BLaER1 treated with 17β-estradiol and CSF1 and Interleukin-3, amounts not matched to agents 10 nM and 100 nM (cell line): ENCODE data around the gene VCAN.

Source experiments
- H3K27ac ChIP-seq, 11 experiments: shearing (Covaris generic); formaldehyde crosslinking; 2 replicates each; pipeline ENCODE4 v1.8.1; 2022
- H3K27me3 ChIP-seq, 11 experiments: shearing (Covaris generic); formaldehyde crosslinking; 2 replicates each; pipeline ENCODE4 v1.8.1; 2022
- H3K36me3 ChIP-seq, 11 experiments: shearing (Covaris generic); formaldehyde crosslinking; 2 replicates each; pipeline ENCODE4 v1.8.1; 2022
- H3K4me1 ChIP-seq, 10 experiments: shearing (Covaris generic); formaldehyde crosslinking; 2 replicates each; pipeline ENCODE4 v1.8.1; 2022
- H3K4me2 ChIP-seq, 11 experiments: shearing (Covaris generic); formaldehyde crosslinking; 2 replicates each; pipeline ENCODE4 v1.8.1; 2022
- H3K4me3 ChIP-seq, 10 experiments: shearing (Covaris generic); formaldehyde crosslinking; 2 replicates each; pipeline ENCODE4 v1.8.1; 2022
- H3K9ac ChIP-seq, 11 experiments: shearing (Covaris generic); formaldehyde crosslinking; 2 replicates each; pipeline ENCODE4 v1.8.1; 2022
- H3K9me3 ChIP-seq, 11 experiments: shearing (Covaris generic); formaldehyde crosslinking; replicated peaks in 1 of 11; 2 replicates each; pipeline ENCODE4 v1.8.1; 2022
- H4K20me1 ChIP-seq, 11 experiments: shearing (Covaris generic); formaldehyde crosslinking; 2 replicates each; pipeline ENCODE4 v1.8.1; 2022
- Cebpa-rat ChIP-seq, 11 experiments: shearing (Covaris generic); IDR thresholded peaks; 2 replicates each; pipeline ENCODE4 v1.8.1; 2022

VCAN gene

DNA sequence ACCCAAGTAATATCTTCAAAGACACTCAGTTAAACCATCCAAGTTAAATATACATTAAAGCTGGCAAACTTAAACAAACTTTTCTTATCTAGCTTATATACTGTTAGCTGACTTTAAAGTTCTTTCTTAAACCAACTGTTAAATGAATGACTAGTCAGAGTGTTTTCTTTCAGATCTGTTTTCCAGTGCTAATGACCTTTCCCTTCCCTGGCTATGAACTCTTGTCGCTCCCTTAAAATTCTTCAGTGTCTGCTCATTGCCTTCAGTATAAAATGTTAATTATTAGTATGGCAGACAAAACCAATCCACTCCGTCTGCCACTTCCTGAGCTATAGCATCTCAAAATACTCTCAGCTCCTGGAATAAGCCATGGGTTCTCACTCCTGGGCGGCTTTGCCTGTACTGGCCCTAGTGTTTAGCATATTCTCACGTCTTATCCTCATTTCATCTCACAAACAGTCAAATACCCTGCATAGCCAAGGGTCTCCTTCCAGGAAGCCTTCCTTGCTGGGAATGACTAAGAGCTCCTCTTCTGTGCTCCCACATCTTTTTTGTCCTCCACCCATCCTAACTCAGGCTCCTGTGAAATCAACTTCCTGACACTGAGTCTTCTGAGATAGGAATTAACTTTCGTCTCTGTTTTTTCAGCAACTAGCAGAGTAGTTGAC is 87.7 kb downstream of the VCAN start:
- Histone ChIP-seq H3K9me3 (no peaks in the 10 kb centered on the region), H3K4me2 (no peak overlapping the region), H4K20me1 (no peaks in the 10 kb centered on the region), H3K27ac (no peak overlapping the region), H3K9ac (no peak overlapping the region), H3K4me1 (peaks cover 0 to 27% (median 0%) of the 10 kb centered on the region in 10 experiments; a peak in 5 of 20 replicates), H3K36me3 (no peaks in the 10 kb centered on the region), H3K4me3 (no peak overlapping the region), H3K27me3 (no peaks in the 10 kb centered on the region)
- TF ChIP-seq Cebpa-rat (IDR thresholded peaks at IDR 0.05) = no peak

DNA sequence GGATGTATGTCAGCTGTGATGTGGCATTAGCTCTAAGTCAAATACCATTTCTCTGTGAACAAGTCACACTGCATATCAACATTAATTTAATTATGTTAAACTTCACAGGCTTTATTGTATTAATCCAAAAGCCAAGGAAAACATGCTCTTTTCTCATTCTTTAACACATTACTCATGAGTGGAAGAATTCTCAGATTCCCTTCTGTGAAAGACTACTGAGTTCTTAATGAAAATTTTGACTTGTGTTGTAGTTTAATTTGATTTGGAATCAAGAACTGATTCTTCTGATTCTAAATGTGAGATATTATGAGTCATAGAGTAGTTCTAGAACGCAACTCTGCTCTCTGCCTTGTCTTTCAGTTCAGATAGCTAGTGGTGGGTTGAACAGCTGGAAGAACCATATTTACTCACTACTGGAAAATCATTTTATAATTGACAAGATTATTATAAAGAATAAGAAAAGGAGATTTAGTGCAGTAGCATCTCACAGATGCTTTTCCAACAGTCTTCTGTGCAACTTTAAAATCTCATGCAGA is 90.6 kb downstream of the VCAN start:
- H3K36me3 ChIP-seq = no peaks in the 10 kb centered on the region

GRCh38 chr5:83562791-83563557 is 91.4 kb downstream of the VCAN start:
- peaks cover 0 to 27% (median 0%) of the 10 kb centered on the region in 10 experiments; a peak in 6 of 20 replicates for H3K4me1 ChIP-seq
- H3K36me3 ChIP-seq = no peaks in the 10 kb centered on the region
- peak overlapping the region in 3 of 11 experiments; percentile 7 to 33 (median 10); a peak in 4 of 22 replicates for H3K4me2 ChIP-seq
- H3K4me3 ChIP-seq = no peak overlapping the region
- no peak for TF ChIP-seq Cebpa-rat (IDR thresholded peaks at IDR 0.05)
- H3K9ac ChIP-seq = 0 out of 22 replicates have a peak overlapping the region, but pooled peaks of 2 of the 11 experiments have one; percentile 3 to 7
- H3K9me3 ChIP-seq = peaks cover 0 to 20% (median 0%) of the 10 kb centered on the region in 11 experiments; a peak in 4 of 22 replicates
- no peak overlapping the region for H3K27ac ChIP-seq
- no peaks in the 10 kb centered on the region for H4K20me1 ChIP-seq
- no peaks in the 10 kb centered on the region for H3K27me3 ChIP-seq

More for the DNA sequence above, 90.6 kb downstream of the VCAN start:
- no peaks in the 10 kb centered on the region for H3K27me3 ChIP-seq
- H3K9ac ChIP-seq = no peak overlapping the region
- peaks cover 0 to 27% (median 0%) of the 10 kb centered on the region in 10 experiments; a peak in 5 of 20 replicates for H3K4me1 ChIP-seq
- peak overlapping the region in 2 of 11 experiments; percentile 7 to 33; a peak in 3 of 22 replicates for H3K4me2 ChIP-seq
- no peak for TF ChIP-seq Cebpa-rat (IDR thresholded peaks at IDR 0.05)
- no peaks in the 10 kb centered on the region for H4K20me1 ChIP-seq
- peaks cover 0 to 14% (median 0%) of the 10 kb centered on the region in 11 experiments; a peak in 4 of 22 replicates for H3K9me3 ChIP-seq
- H3K4me3 ChIP-seq = no peak overlapping the region
- H3K27ac ChIP-seq = no peak overlapping the region

DNA sequence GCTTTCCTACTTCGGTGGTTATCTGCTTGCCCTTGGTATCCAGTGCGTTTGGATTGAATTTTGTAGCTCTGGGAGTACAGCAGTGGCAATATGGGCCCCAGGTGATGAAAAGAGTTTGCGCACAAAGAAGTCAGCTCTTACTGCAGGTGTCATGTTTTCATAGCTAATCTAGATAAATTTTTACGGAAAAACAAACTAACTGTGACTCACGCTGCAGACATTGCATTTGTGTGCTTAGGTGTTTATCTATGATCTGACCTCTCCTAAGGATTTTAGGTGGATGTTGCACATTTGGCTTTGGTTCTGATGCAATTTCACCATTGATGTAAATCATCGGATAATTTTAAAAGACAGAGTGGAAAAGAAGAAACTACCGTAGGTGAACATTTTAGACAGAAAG is 92.1 kb downstream of the VCAN start:
- Histone ChIP-seq H4K20me1 (no peaks in the 10 kb centered on the region), H3K4me3 (no peak overlapping the region), H3K36me3 (no peaks in the 10 kb centered on the region), H3K9me3 (peaks cover 0 to 20% (median 0%) of the 10 kb centered on the region in 11 experiments; a peak in 4 of 22 replicates), H3K27me3 (no peaks in the 10 kb centered on the region), H3K4me2 (peak overlapping the region in 2 of 11 experiments; percentile 15 to 17; a peak in 3 of 22 replicates), H3K9ac (no peak overlapping the region), H3K4me1 (peaks cover 0 to 27% (median 2%) of the 10 kb centered on the region in 10 experiments; a peak in 7 of 20 replicates), H3K27ac (no peak overlapping the region)
- no peak for TF ChIP-seq Cebpa-rat (IDR thresholded peaks at IDR 0.05)

DNA sequence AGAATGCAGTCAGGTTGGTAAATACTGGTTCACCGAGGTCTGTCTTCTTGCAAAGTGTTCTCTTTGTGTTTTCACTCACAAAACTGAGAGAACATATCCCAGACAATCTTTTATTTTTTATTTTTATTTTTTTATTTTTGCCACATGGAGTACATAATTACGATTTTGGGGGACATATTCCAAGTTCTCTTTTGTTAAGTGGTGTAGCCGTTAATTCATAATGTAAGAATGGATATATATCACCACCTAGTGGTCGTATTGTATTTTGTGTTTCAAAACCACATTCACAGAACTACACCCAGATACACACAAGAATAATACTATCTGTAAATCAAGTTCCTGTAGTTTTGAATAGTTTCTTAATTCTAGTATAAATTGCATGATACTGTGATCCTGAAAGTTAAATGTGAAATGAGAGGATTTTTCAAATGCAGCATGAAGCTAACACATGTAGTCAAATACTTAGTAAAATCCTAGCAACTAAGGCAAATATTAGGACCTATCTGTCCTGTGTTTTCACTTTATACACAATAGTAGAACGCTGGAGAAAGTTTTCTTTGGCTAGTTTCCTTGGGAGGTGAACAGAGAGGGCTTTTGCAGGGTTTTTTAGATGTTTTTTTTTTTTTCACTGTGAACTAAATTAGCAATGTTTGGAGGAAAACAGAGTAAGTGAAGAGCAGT is 92.7 kb downstream of the VCAN start:
- peak overlapping the region in 2 of 11 experiments; percentile 15 to 17; a peak in 2 of 22 replicates for H3K4me2 ChIP-seq
- no peak for TF ChIP-seq Cebpa-rat (IDR thresholded peaks at IDR 0.05)

DNA sequence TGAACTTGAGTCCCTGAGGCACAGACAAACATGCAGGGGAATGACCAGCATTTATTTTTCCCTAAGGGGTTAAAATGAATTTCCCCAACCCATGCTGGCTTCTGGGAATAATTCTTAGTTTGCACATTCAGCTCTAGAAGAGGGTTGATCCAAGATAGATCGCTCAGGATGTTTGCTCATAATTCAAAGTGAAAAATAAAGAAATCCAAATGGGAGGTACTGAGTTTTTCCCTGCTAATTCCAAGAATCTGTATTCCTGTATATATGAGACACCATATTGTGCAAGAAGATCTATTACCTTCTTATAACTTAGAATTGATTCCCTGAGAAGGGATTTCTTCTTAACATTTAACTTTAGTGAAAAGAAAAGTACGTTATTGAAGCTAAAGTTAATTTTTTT is 96.2 kb downstream of the VCAN start:
- Histone ChIP-seq H3K4me1 (peaks cover 0 to 13% (median 2%) of the 10 kb centered on the region in 10 experiments; a peak in 7 of 20 replicates), H3K36me3 (no peaks in the 10 kb centered on the region), H3K9ac (no peak overlapping the region), H4K20me1 (no peaks in the 10 kb centered on the region), H3K27me3 (no peaks in the 10 kb centered on the region), H3K4me2 (no peak overlapping the region), H3K27ac (no peak overlapping the region), H3K9me3 (peaks cover 0 to 20% (median 0%) of the 10 kb centered on the region in 11 experiments; a peak in 4 of 22 replicates), H3K4me3 (no peak overlapping the region)
- TF ChIP-seq Cebpa-rat (IDR thresholded peaks at IDR 0.05) = no peak

More for the DNA sequence above, 92.7 kb downstream of the VCAN start:
- H3K9ac ChIP-seq = no peak overlapping the region
- H3K27me3 ChIP-seq = no peaks in the 10 kb centered on the region
- H3K4me3 ChIP-seq = no peak overlapping the region
- H3K36me3 ChIP-seq = no peaks in the 10 kb centered on the region
- no peak overlapping the region for H3K27ac ChIP-seq
- peaks cover 0 to 27% (median 2%) of the 10 kb centered on the region in 10 experiments; a peak in 7 of 20 replicates for H3K4me1 ChIP-seq
- H4K20me1 ChIP-seq = no peaks in the 10 kb centered on the region
- H3K9me3 ChIP-seq = peaks cover 0 to 20% (median 0%) of the 10 kb centered on the region in 11 experiments; a peak in 4 of 22 replicates

DNA sequence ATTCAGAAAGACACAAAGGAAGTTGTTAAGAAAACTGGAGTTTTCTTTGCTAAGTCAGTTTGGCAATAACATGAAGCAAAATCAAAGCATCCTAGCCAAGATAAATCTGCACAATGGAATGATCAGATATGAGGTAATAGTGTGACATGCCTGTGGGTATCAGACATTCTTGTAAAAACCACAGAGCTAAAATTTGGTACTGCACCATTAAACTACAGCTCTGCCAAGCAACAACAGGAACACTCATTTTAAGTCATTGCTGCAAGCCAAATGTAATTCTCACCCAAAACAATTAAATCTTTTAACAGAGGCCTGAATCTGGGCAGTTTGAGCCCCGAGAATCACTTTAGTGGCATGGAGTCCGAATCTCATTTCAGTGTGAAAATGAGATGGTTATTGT is 96.6 kb downstream of the VCAN start:
- H3K36me3 ChIP-seq = no peaks in the 10 kb centered on the region
- TF ChIP-seq Cebpa-rat (IDR thresholded peaks at IDR 0.05) = no peak
- H3K9ac ChIP-seq = no peak overlapping the region
- H3K4me1 ChIP-seq = peaks cover 0 to 9% (median 2%) of the 10 kb centered on the region in 10 experiments; a peak in 6 of 20 replicates
- peaks cover 0 to 20% (median 0%) of the 10 kb centered on the region in 11 experiments; a peak in 4 of 22 replicates for H3K9me3 ChIP-seq
- no peaks in the 10 kb centered on the region for H3K27me3 ChIP-seq
- H3K4me2 ChIP-seq = peak overlapping the region in 2 of 11 experiments; percentile 3 to 30; a peak in 1 of 22 replicates
- no peaks in the 10 kb centered on the region for H4K20me1 ChIP-seq
- H3K4me3 ChIP-seq = no peak overlapping the region
- H3K27ac ChIP-seq = no peak overlapping the region

DNA sequence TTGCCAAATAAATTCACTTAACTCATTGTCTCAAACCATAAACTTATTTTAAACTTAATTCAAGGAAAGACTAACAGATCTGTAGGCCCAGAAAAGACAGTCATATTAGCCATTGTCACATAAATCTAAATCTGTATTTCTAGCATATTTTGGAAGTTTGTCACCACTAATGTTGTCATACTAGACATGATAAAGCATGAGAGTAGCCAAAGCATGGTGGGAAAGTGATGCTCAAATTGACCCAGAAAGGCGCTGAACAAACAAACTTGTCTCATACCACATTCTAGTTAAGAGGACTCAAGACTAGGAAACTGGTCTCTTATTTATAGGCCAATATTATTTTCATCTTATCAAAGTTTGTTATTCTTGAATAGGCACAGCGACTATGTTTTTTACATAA is 99.4 kb downstream of the VCAN start:
- H3K4me3 ChIP-seq = no peak overlapping the region
- no peaks in the 10 kb centered on the region for H4K20me1 ChIP-seq
- H3K4me1 ChIP-seq = peaks cover 0 to 5% (median 0%) of the 10 kb centered on the region in 10 experiments; a peak in 2 of 20 replicates
- H3K9ac ChIP-seq = no peak overlapping the region
- no peak overlapping the region for H3K4me2 ChIP-seq
- H3K36me3 ChIP-seq = no peaks in the 10 kb centered on the region
- H3K9me3 ChIP-seq = peaks cover 0 to 19% (median 0%) of the 10 kb centered on the region in 11 experiments; a peak in 4 of 22 replicates
- no peak overlapping the region for H3K27ac ChIP-seq
- TF ChIP-seq Cebpa-rat (IDR thresholded peaks at IDR 0.05) = no peak
- H3K27me3 ChIP-seq = no peaks in the 10 kb centered on the region
